ENCODE data around the gene SCRN3.
"Not testable (repeated sequence)": the region's sequence is repeated elsewhere in the genome, so short reads cannot be mapped to it uniquely, and the experiment has no call there.

Gene SCRN3, protein sequence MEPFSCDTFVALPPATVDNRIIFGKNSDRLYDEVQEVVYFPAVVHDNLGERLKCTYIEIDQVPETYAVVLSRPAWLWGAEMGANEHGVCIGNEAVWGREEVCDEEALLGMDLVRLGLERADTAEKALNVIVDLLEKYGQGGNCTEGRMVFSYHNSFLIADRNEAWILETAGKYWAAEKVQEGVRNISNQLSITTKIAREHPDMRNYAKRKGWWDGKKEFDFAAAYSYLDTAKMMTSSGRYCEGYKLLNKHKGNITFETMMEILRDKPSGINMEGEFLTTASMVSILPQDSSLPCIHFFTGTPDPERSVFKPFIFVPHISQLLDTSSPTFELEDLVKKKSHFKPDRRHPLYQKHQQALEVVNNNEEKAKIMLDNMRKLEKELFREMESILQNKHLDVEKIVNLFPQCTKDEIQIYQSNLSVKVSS

DNA sequence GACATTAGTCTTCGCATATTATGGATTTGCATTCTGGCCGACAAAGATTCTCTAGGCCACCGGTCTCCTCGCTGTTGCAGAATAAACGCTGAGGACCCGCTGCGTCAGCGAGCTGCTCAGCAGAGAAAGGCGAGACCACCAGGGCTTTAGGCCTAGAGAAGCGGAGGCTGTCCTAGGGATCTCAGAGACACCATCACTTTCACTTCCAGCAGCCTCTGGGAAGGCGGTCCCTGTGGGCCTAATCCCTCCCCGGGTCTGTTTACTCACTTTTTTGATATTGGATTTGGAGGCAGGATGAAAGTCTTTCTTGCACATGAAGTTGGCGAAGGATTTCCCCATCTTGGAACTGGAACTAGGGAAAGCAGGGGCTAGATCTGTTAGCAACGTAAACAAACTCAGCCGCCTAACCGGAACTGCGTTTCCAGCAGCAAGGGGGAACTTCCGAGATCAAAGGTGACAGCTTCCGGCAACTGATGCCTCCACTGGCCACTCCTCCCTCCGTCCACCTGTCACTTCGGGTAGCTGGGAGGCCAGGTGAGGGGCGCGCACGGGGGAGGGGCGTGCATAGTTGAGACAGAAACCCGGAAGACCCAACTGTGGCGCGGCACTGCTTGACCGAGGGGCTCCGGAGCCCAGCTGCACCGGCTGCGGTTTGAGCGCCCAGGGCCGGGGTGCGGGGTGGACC is at the start of gene SCRN3:
TSS of gene SCRN3 (plus strand) at position 447 of the 685 bp plus-strand sequence. CDS start 2,554 bp downstream, outside the sequence.
- peak; percentile 85 for DNase-seq (ENCODE audit: low spot score)

DNA sequence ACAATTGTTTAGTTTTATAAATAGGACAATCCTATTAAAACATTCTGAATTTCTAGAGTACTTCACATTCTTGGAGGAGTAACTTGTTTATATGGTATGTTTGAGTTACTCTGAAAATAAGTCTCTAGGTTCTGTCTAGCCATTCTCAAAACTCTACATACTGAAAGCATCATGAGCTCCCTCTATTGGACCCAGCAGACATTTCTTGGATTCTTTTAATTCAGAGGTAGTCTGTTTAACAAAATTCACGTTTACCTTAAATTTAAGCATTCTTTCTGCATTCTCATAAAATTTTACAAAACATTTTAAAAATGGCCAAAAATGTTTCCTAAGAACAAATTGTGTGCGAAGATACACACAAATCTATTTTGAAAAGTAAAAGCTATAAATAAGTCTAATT is 45.5 kb upstream of the SCRN3 start:
- DNase-seq (ENCODE audit: low spot score): peak; percentile 58

DNA sequence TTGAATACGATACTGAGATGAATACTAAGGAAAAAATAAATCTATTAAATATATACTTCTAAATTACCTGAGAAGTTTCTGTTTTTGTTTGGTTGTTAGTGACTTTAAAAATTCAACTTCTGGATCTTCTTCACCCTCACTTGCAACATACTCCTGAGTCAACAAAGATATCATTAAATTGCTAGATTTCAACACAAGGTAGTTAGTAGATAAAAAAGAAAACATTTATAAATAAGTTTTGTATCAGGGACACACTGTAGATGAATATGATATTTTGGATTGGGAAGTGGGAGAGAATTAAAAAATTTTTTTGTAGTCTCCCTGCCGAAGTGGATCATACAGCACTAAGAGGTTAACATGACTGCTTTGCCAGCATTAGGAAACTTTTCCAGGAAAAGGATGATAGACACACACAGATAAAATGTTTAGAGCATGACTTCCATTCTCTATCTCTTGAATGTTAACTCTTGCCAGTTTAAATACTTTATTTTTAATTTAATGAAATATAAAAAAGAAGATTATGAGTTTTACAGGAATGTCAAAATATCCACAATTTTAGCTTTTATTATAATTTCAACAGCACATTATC is 44.8 kb upstream of the SCRN3 start:
- DNase-seq (ENCODE audit: low spot score): no peak

DNA sequence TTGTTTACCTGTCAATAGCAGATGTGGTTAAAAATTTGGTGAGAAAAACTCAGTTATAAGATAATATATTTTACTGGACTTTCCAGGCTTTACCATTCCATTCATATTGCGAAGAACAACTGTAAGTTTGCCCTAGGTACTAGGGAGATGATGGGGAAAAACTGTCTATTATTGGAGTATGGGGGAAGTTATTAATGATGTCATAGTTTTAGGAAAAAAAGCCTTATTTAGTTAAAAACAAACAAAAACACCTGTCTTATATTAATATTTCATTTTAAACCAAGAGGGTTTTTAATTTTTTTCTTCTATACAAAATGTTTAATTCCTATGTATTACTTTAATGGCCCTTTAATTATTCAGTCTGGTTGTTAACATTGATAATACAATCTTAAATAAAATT is 42.5 kb upstream of the SCRN3 start:
- no peak for DNase-seq (ENCODE audit: low spot score)

DNA sequence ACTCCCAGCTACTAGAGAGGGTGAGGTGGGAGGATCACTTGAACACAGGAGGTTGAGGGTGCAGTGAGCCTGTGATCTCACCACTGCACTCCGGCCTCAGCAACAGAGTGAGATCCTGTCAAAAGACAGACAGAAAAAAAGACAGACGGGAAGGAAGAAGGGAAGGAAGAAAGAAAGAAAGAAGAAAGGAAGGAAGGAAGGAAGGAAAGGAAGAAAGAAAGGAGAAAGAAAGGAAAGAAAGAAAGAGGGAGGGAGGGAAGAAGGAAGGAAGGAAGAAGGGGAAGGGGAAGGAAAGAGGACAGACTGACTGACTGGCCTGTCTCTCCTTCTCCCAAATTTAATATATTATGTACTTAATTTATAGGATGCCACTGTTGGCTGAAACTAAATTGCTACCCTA is 39.2 kb upstream of the SCRN3 start:
- DNase-seq (ENCODE audit: low spot score): no peak

DNA sequence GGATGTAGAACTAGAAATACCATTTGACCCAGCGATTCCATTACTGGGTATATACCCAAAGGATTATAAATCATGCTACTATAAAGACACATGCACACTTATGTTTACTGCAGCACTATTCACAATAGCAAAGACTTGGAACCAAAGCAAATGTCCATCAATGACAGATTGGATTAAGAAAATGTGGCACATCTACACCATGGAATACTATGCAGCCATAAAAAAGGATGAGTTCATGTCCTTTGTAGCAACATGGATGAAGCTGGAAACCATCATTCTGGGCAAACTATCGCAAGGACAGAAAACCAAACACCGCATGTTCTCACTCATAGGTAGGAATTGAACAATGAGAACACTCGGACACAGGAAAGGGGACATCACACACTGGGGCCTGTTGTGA is 35.9 kb upstream of the SCRN3 start:
- DNase-seq (ENCODE audit: low spot score): not testable (repeated sequence)

DNA sequence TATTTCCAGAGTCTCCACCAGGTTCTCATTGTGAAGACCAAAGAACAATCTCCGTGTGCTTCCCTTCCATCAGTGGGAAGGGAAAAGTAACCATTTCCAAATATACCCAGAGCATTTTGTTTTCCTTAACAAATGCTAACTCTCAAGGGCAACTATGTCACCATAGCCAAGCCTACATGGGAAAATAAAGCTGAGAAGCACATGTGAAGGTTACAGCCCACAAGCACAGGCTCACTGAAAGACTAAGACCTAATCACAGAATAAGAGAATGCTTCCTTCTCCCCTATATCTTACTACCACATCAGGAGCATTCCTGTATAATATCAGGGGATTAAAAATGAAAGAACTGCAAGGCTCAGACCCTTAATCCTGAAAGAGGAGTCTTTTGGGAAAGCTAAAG is 32.6 kb upstream of the SCRN3 start:
- no peak for DNase-seq (ENCODE audit: low spot score)

DNA sequence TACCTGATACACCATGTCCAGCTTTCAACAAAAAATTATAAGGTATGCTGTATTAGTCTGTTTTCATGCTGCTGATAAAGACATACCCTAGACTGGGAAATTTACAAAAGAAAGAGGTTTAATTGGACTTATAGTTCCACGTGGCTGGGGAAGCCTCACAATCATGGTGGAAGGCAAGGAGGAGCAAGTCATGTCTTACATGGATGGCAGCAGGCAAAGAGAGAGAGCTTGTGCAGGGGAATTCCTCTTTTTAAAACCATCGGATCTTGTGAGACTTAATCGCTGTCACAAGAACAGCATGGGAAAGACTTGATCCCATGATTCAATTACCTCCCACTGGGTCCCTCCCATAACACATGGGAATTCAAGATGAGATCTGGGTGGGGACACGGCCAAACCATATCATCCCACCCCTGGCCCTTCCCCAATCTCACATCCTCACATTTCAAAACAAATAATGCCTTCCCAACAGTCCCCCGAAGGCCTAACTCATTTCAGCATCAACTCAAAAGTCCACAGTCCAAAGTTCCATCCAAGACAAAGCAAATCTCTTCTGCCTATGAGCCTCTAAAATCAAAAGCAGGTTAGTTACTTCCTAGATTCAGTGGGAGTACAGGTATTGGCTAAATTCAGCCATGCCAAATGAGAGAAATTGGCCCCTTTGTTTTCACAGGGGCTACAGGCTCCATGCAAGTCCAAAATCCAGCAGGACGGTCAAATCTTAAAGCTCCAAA is 31.9 kb upstream of the SCRN3 start:
- not testable (repeated sequence) for DNase-seq (ENCODE audit: low spot score)

DNA sequence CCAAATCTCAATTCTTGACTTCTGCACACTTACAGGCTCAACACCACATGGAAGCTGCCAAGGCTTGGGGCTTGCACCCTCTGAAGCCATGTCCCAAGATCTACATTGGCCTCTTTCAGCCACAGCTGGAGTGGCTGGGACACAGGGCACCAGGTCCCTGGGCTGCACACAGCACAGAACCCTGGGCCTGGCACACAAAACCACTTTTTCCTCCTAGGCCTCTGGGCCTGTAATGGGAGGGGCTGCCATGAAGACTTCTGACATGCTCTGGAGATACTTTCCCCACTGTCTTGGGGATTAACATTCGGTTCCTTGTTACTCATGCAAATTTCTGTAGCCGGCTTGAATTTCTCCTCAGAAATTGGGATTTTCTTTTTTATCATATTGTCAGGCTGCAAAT is 30.9 kb upstream of the SCRN3 start:
- DNase-seq (ENCODE audit: low spot score): no peak

DNA sequence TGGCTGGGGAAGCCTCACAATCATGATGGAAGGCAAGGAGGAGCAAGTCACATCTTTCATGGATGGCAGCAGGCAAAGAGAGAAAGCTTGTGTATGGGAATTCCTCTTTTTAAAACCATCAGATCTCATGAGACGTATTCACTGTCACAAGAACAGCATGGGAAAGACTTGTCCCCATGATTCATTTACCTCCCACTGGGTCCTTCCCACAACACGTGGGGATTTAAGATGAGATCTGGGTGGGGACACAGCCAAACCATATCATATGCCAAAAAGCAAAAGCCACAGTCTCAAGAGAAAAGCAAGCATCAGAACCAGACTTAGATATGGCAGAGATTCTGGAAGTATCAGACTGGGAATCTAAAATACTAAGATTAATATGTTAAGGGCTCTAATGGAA is 30.0 kb upstream of the SCRN3 start:
- no peak for DNase-seq (ENCODE audit: low spot score)

DNA sequence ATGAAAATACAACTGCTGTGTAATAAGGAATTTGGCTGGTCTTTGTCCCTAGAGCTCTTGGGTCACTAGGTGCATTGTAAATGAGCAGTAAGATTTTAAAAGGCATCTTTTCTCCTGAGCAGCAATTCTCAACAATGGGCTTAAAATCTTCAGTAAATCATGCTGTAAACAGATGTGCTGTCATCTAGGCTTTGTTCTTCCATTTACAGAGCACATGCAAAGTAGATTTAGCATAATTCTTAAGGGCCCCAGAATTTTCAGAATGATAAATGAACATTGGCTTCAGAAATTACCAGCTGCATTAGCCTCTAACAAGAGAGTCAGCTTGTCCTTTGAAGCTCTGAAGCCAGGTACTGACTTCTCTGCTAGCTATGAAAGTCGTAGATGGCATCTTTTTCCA is 26.8 kb upstream of the SCRN3 start:
- no peak for DNase-seq (ENCODE audit: low spot score)

DNA sequence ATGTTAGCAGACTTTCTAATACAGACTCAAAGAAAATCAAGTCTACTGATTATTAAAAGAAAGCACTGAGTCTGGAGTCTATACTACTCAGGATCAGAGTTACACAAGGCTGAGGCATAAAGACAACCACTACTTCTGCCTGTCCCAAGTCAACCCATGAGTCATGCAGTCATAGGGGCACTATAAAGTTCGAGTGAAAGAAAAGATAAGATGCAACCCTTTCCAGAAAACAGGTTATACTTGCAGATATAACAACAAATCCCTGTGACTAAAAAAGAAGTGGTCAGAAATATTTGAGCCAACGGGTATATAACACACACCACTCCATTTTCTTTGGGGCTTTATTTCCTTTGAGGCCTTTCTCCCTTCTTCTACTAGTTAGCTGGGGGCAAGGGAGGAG is 18.6 kb upstream of the SCRN3 start:
- DNase-seq (ENCODE audit: low spot score): no peak

DNA sequence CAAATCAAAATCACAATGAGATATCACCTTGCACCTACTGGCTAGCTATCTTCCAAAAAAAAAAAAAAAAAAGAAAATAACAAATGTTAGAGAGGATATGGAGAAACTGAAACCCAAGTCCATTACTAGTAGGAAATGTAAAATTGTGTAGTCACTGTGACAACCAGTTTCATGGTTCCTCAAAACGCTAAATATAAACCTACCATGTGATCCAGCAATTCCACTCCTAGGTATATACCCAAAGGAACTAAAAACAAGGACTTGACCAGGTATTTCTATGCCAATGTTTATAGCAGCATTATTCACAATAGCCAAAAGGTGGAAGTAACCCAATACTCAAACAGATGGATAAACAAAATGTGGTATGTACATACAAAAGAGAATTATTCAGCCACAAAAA is 11.7 kb upstream of the SCRN3 start:
- DNase-seq (ENCODE audit: low spot score): no peak

DNA sequence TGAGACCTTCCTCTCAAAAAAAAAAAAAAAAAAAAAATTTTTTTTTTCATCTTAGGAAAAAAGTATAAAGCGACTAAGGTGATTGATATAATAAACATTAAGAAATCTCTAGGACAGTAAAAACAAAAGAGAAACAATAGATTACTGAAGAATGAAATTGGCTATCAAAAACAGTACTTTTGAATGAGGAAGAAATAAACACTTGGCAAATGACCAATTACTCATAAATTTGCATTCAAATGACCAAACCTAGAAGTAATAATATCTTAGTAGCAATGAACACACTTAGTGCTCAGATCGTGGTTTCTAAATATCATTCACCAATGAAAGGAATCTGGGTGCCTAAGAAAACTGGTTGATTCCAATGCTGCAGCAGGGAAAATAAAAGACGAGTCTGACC is 10.3 kb upstream of the SCRN3 start:
- DNase-seq (ENCODE audit: low spot score): no peak

DNA sequence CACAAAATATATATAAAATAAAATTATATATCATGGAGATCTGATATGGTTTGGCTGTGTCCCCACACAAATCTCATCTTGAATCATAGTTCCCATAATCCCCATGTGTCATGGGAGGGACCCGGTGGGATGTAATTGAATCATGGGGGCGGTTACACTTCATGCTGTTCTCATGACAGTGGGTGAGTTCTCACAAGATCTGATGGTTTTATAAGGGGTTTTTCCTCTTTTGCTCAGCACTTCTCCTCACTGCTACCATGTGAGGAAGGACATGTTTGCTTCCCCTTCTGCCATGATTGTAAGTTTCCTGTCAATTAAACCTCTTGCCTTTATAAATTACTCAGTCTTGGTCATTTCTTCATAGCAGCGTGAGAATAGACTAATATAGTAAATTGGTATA is 6.8 kb upstream of the SCRN3 start:
- not testable (repeated sequence) for DNase-seq (ENCODE audit: low spot score)

DNA sequence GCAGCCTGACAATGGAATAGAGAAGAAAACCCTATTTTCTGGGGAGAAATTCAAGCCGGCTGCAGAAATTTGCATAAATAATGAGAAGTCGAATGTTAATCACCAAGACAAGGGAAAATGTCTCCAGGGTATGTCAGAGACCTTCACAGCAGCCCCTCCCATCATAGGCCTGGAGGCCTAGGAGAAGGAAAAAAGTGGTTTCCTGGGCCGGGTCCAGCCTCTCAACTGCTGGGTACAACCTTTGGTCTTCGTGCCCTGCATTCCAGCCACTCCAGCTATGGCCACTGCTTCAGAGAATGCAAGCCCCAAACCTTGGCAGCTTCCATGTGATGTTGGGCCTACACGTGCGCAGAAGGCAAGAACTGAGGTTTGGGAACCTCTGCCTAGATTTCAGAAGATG is 6.0 kb upstream of the SCRN3 start:
- no peak for DNase-seq (ENCODE audit: low spot score)

DNA sequence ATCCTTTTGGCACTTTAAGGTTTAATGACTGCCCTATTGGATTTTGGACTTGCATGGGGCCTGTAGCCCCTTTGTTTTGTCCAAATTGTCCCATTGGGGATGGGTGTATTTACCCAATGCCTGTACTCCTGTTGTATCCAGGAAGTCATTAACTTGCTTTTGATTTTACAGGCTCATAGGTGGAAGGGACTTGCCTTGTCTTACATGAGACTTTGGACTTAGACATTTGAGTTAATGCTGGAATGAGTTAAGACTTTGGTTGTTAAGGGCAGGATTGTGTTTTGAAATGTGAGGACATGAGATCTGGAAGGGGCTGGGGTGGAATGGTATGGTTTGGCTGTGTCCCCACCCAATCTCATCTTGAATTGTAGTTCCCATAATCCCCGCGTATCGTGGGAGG is 5.2 kb upstream of the SCRN3 start:
- not testable (repeated sequence) for DNase-seq (ENCODE audit: low spot score)

DNA sequence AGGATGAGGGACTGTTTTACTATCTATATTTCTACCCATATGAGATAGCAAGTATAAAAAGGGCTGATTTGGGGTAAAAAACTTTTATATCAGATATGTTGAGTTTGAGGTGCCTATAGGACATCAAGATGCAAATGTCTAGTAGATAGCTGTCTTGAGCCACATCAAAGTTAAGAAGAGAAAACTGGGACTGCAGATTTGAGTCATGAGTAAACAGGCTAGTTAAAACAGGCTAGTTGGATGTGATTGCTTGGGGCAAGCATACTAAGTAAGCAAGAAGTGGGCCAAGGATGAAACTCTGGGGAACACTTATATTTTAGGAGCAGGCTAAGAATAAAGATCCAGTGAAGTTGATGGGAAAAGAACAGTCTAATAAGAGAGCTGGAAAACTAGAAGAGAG is 2.8 kb upstream of the SCRN3 start:
- no peak for DNase-seq (ENCODE audit: low spot score)

DNA sequence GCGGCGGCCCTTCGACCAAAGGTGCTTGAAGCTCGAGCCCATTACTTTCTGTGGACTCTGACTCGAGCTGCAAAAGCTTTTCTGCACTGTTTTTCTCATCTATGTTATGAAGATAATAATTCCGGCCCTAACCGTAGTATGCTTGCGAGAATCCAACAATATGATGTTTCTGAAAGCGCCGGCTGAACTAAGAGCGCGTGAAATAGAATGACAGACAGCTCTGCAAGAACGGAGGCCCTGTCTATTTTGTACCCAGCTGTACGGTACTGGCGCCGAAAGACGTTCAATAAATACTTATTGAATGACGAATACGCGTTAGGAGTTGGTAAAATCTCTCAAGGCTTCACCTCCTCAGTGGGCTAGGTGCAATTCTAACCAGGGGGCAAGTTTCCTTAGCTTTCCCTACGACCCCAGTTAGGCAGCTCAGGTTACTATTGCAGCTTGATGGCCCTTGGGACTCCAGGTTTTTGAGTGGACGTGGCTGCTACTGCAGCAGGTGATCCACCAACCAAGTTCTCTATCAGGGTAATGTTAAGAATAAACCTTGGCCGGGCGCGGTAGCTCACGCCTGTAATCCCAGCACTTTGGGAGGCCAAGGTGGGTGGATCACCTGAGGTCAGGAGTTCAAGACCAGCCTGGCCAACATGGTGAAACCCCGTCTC is 570 bp downstream of the SCRN3 start:
- DNase-seq (ENCODE audit: low spot score): peak; percentile 45

DNA sequence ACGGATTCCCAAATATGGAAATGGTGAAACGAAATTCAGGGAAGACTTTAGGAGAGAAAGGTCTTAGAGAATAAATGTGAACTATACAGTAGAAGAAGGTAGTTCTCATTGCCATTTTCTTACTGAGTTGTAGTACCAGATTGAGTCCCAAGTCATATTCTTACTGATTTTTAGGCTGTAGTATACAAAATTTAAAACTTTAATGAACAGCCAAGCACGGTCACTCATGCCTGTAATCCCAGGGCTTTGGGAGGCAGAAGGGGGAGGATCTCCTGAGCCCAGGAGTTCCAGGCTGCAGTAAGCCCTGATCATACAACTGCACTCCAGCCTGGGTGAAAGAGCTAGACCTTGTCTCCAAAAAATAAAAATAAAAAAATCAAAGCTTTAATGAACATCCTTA is 2.2 kb downstream of the SCRN3 start:
- no peak for DNase-seq (ENCODE audit: low spot score)

DNA sequence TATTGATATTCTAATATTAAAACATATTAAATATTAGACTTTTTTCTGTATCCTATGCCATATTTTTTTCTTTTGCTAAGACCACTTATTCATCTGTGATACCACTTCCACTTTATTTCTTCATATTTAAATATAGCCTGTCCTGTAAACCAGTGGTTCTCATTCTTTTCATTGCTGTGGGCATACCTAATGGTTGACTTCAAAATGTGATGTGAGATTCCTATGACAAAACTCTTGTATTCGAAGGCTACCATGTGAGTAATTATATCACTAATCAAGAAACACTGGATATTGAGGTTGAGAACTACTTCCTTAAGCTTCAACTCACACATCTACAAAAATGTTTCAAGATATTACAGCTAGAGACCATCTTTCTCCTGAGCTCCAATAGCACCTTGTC is 3.6 kb downstream of the SCRN3 start:
- DNase-seq (ENCODE audit: low spot score): no peak

DNA sequence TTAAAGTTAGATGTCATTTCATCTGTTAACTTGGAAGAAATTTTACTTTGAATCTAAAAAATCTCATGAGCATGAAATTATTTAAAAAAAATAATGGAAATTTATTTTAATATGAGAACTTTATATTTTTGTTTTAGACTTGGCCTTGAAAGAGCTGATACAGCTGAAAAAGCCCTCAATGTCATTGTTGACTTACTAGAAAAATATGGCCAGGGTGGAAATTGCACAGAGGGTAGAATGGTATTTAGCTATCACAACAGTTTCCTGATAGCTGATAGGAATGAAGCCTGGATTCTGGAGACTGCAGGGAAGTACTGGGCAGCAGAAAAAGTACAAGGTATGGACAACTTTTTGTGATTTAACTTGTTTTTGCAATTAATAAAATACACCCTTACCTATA is 5.3 kb downstream of the SCRN3 start:
- DNase-seq (ENCODE audit: low spot score): no peak
